ENCODE results near the gene PPP1R12B.
"Not testable (repeated sequence)": the region's sequence is repeated elsewhere in the genome, so short reads cannot be mapped to it uniquely, and the experiment has no call there.

GRCh38 chr1:202379884-202380529, 31.5 kb downstream of the PPP1R12B start:
- not testable (repeated sequence) for TF ChIP-seq EZH2 (IDR thresholded peaks at IDR 0.05; ENCODE audit: borderline replicate concordance); CTCF (IDR thresholded peaks at IDR 0.05; ENCODE audit: poor library complexity)
